HG02970 (cell line): ENCODE measurements around the gene CFAP221.

Experiments used
- ATAC-seq: cut with Tn5 transposase; IDR thresholded peaks from one replicate; pipeline ENCODE4 v1.9.1; 2021; ENCODE audit warnings: mild to moderate bottlenecking, moderate library complexity, moderate number of reproducible peaks; ENCODE audit not compliant: unreplicated experiment, low FRiP score

The CFAP221 gene

DNA sequence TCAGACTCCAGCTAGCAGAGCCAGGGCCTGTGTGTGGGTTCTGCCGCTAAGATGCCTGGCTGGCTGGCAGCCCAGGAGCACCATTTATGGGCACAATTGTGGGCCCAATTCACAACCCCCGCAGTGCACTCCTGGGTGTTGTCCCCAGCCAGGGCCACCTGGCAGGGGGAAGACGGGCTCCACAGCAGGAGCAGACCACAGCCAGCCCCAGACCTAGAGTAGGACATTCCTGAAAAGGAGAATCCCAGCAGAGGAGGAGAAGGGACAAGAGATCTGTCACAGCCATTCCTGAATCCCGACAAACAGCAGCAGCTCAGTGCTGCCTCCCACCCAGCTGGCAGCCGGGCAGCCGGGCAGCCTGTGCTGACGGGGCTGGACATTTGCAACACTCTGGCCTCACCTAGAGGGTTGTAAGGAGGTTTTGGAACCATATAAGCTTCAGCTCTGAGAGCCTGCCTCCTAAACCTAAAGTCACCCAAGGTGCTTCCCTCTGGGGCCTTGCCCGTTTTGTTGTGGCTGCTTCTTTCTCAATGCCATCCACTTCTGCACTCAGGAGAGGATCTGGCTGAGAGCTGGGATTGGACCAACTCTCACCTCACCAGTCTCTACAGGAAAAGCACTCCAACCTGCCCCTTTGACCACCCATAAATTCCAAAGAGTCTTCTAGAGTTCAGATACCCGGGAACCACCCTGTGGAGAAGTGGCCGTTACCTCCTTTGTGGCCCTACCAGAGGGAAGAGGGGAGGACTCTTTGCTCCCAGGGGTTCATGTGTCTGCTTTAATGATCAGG, 130.7 kb downstream of the CFAP221 start:
- ATAC-seq: no peak

DNA sequence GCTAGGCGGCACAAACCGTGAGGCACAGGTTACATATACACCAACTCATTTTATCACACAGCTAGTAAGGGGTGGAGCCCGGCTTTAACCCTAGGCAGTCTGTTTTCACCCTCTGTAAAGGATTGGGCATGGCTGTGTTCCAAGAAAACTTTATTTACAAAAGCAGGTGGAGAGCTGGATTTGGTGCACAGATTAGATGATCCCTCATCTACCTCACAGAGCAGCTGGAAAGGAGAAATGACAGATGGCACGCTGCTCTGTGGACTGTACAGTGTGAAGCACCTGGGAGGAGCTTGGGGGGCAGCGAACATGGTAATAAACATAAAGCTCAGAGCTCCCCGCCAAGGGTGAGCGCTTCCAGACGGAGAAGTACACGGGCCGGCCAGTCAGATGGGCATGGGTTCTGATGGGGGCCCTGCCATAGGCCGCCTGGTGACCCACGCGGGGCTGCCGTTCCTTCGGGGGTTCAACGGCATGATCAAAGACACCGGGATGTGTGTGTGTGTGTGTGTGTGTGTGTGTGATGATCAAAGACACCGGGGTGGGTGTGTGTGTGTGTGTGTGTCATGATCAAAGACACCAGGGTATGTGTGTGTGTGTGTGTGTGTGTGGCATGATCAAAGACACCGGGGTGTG, 133.9 kb downstream of the CFAP221 start:
- ATAC-seq: no peak

DNA sequence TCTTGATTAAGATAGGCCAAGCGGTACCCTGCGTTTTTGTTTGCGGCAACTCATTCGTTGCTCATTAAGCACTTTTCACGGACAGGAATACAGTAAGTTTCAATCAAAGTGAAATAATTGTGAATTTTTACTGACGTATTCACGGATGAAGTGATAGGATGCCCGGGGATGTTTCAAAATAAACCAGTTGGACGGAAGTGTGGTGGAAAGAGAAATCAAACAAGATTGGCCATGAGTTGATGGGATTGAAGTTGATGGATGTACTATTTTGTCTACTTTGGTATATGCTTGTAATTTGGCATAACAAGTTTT, 135.2 kb downstream of the CFAP221 start:
- ATAC-seq: no peak

GRCh38 chr2:119679846-119680245, 135.6 kb downstream of the CFAP221 start:
- ATAC-seq: no peak

DNA sequence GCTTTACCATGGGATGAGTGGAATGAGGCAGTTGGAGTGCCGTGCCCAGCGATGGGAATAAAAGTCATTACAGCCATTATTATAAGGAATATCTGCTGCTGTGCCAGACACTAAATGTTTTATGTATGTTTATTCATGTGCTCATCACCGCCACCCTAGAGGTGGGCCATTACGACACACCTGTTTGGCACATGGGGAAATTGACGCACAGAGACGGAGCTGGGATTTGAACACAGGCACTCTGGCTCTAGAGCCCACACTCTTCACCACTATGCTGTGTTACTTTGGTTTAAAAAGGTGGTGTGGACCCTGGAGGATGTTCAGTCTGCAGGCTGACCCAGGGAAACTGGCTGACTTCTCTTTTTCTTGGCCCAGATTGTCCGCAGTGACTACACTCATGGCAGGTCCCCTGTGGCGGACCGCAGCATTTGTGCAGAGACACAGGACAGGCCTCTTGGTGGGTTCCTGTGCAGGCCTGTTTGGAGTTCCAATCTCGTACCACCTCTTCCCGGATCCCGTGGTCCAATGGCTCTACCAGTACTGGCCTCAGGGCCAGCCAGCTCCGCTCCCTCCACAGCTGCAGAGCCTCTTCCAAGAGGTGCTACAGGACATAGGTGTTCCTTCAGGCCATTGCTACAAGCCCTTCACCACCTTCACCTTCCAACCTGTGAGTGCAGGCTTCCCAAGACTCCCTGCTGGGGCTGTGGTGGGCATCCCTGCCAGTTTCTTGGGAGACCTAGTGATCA, 136.4 kb downstream of the CFAP221 start:
- no peak for ATAC-seq

GRCh38 chr2:119681203-119681867, 137.1 kb downstream of the CFAP221 start:
- ATAC-seq: no peak

DNA sequence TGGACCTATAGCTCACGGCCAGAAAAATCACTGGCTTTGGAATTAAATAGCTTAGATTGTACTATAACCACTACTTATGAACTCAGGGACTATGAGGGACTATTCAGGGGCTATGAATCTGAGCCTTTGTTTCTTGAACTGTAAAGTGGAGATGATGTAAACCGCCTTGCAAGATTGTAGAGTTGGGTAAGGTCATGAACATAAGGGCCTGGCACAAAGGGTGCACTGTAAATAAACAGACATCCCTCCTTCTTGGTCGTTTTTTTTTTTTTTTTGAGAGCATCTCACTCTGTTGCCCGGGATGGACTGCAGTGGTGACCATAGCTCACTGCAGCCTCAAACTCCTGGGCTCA, 137.6 kb downstream of the CFAP221 start:
- no peak for ATAC-seq

GRCh38 chr2:119682578-119682977, 138.3 kb downstream of the CFAP221 start:
- no peak for ATAC-seq

DNA sequence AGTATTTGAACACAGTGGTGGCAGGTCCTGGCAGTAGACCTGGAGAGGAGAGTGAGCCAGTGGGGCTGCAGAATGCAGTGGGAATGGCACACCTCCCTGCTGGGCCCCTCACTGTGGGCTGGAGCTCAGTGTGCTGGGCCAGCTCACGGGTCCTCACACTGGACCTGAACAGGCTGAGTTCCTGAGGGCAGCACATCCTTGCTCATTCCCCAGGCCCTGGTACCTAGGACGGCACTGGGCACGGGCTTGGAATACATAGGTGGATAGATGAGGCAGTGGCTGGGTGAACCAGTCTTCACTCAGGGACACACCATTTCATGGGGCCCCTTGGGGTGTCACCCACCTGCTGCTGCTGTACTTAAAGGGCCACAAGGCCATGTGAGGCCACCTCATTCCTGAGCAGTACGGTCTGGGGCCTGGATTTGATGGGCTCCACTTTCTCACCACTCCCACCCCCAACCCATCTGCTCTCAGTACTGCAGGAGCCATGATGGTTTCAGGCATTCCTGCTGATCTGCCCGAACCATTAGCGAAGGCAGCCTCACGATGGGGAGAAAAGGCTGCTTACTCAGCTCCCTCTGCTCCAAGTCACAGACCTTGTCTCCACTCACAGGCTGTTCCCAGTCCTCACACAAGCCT, 138.9 kb downstream of the CFAP221 start:
- ATAC-seq: no peak

- no peak for ATAC-seq
Observed at GRCh38 chr2:119683713-119684443, 139.6 kb downstream of the CFAP221 start.

DNA sequence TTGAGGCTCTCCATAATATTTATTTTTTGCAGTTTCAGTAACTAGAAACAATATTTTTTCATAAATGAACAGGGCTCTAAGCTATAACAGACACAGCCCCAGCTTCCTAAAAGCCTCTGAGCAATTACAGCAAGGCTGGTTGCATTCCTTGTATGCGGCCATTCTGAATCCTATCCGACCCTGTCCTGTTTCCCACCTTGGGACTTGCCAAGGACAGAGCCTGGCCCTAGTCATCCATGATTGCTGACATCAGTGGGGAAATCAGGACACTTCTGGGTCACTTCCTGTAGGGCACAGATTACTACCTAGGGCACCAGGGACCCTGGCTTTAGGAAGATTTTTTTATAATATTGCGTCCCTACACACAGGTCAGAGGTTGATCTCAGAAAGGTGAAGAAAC, 140.3 kb downstream of the CFAP221 start:
- no peak for ATAC-seq

DNA sequence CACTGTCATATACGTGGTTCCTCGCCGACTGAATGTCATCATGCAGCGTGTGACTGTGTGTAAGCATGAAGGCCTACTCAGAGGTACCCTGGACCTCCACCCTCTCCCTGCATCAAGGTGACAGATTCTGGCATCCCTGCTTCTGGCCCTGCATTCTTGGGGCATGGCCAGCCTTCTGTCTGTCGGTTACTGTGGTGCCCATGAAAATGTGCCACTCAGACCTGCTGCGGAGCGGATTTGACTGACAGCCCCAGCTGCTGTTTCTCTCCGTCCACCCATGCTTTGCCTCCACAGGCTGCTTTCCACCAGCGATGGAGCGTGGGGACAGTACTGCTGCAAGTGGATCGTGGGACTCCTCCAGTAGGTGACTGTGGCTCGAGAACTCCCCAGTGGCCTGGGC, 144.4 kb downstream of the CFAP221 start:
- ATAC-seq: no peak

- ATAC-seq: no peak
Observed at GRCh38 chr2:119689218-119689617, 145.0 kb downstream of the CFAP221 start.

GRCh38 chr2:119691189-119691588, 146.9 kb downstream of the CFAP221 start:
- ATAC-seq: no peak

DNA sequence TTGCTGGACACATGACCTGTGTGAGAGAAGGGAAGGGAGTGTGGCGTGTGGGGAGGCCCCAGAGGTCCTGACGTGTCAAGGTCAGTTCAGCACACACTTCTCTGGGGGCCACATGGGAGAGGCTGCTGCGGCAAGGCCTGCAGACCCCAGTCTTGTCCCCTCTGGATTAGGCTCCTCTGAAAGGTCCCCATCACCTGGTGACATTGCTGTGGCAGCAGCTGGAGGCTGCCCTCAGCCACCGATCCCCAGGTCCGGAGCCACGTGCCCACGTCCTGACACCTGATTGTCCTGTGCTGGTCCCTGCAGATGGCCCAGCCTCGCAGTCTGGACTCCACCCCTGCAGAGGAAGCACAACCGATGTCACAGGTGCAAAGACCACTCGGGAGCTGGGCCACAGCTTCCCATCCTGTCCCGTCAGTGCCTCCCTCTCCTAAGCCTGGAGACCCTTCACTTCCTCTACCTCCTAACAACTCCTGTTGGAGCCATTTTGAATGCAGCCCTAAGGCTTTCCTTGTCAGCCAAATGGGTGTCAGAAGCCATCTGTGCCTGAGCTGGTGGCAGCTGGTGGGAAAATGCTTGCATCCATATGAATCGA, 147.5 kb downstream of the CFAP221 start:
- no peak for ATAC-seq

- ATAC-seq: no peak
Observed at GRCh38 chr2:119692310-119692709, 148.1 kb downstream of the CFAP221 start.

DNA sequence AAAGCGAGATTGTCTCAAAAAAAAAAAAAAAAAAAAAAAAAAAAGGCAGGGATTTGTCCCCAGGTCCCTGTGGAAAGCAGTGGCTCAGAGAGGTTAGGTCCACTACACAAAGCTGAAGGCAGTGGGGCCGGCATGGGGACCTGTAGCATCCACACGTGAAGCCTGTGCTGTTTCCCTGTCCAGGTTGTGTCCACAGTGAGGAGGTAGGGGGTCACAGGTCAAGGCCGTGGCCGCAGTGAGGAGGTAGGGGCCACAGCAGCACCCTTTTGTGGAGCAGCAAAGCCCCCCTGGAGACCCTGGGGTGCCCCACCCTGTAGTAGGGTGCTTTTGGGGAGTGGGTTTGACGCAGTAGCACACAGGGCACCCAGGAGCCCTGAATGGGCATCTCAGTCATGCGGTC, 148.7 kb downstream of the CFAP221 start:
- no peak for ATAC-seq

- no peak for ATAC-seq
Observed at GRCh38 chr2:119693567-119693966, 149.3 kb downstream of the CFAP221 start.

DNA sequence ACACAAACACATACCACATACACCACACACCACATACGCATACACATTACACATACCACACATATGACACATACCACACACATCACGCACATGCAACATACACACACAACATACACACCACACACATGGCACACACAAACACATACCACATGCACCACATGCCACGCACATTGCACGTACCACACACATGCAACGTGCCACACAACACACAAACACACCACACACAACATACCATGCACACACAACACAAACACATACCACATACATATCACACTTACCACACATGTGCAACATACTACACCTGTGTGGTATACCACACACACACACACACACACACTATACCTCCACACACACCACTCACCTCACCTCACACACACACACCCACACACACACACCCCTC, 149.7 kb downstream of the CFAP221 start:
- ATAC-seq: no peak

DNA sequence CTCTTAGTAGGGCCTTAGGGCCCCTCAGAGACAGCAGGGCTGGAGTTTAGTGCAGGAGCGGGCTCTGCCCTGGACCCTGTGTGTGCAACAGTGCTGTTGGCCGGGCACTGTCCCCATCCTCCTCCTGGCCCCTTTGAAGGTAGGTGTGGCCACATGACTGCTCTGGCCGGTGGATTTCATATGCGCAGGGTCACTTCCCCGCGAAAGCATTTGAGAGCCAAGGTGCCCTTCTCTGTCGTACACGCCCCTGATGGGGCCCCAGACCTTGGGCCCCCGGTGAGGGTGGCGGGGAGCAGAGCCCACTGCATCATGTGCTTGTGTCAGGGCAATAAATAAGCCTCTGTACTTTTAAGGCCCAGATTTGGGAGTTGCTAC, 150.2 kb downstream of the CFAP221 start:
- no peak for ATAC-seq
